ENCODE data around the gene HOXB5. TPM values are rescaled to one million over a fixed set of nuclear protein-coding genes. Genes with fewer than 3 reads are reported as not detected.

Gene HOXB5
- total RNA-seq, 6 experiments from 2014 or later, result not detected

DNA sequence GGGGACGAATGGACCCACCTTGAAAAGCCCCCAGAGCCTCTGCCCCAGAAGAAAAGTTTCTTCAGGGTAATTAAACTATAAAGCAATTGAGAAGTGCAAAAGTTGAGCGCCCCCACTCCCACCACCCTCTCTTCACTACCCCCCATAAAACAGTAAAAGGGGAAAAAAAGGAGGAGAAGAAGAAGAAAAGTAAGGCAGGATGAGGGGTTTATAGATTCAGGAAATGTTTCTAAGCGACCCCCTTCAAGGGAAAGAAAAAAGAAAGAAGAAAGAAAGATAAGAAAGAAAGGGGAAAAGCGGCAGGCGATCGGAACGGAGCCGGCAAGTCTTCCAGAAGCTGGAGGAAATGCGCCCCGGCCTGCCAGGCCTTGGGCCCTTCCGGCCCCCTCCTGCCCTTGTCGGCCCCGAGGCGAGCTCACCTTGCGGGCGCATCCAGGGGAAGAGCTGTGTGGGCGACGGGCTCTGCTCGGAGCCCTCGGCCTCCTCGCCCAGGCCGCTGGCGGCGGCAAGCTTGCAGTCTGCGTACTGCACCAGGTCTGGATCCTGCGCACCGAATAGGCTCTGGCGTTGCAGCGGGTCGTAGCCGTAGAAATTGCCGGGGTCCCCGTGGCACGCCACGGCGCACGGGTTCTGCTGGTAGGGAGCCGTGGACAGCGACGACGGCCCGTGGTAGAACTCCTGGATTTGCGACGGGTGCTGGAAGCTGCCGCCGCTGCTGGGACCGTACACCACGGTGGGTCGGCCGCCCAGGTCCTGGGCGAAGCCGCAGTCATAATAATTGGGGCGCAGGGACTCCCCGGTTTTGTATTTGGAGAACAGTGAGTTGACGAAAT lies 20.5 kb upstream of the HOXB5 start:
- Mint-ChIP-seq H3K27ac (no peak overlapping the region), H3K36me3 (ENCODE audit: low read depth) (no peaks in the 10 kb centered on the region), H3K9me3 (no peaks in the 10 kb centered on the region), H3K4me3 (no peak overlapping the region), H3K27me3 (ENCODE audit: insufficient read depth) (peaks cover 78% of the 10 kb centered on the region), H3K4me1 (ENCODE audit: low read depth) (peaks cover 28% of the 10 kb centered on the region)
- TF ChIP-seq, protein P1, sequence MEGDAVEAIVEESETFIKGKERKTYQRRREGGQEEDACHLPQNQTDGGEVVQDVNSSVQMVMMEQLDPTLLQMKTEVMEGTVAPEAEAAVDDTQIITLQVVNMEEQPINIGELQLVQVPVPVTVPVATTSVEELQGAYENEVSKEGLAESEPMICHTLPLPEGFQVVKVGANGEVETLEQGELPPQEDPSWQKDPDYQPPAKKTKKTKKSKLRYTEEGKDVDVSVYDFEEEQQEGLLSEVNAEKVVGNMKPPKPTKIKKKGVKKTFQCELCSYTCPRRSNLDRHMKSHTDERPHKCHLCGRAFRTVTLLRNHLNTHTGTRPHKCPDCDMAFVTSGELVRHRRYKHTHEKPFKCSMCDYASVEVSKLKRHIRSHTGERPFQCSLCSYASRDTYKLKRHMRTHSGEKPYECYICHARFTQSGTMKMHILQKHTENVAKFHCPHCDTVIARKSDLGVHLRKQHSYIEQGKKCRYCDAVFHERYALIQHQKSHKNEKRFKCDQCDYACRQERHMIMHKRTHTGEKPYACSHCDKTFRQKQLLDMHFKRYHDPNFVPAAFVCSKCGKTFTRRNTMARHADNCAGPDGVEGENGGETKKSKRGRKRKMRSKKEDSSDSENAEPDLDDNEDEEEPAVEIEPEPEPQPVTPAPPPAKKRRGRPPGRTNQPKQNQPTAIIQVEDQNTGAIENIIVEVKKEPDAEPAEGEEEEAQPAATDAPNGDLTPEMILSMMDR (IDR thresholded peaks at IDR 0.05), result no peak
- DNase-seq, result no peak

DNA sequence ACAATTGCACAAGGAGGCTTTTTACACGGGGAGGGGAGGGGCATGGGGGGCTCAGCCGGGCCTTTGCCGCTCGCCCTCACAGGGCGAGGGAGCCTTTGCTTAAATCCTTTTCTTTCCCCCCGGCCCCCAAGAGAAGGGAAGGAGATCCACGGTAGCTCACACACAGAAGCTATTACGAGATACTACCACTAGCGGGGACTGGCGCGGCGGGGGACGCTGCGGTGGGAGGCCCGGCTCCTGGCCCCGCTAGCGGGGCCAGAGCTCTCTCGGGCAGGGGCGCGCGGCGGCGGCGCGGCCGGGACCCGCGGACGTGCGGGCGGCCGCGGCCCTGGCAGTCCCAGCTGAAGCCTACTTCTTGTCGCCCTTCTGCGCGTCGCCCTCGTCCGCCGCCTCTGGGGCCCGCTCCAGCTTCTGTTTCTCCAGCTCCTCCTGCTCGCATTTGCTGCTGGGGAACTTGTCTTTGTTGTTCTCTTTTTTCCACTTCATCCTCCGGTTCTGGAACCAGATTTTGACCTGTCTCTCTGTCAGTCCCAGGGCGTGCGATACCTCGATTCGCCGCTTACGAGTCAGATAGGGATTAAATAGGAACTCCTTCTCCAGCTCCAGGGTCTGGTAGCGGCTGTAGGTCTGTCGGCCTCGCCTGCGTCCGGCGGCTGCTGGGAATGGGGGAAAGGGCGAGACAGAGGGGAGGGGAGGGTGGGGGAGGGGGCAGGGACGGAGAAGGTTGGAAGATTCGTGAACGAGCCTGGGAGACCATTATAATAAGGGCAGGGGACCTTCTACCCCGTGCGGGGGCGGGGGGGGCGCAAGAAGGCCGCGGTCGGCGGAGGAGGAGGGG lies 19.5 kb upstream of the HOXB5 start:
- no peaks in the 10 kb centered on the region for H3K36me3 Mint-ChIP-seq (ENCODE audit: low read depth)

GRCh38 chr17:48612456-48612853 lies 18.9 kb upstream of the HOXB5 start:
- Mint-ChIP-seq H3K4me3 (peak overlapping the region; percentile 20), H3K27me3 (ENCODE audit: insufficient read depth) (peaks cover 79% of the 10 kb centered on the region), H3K36me3 (ENCODE audit: low read depth) (no peaks in the 10 kb centered on the region), H3K9me3 (no peaks in the 10 kb centered on the region), H3K4me1 (ENCODE audit: low read depth) (peaks cover 18% of the 10 kb centered on the region), H3K27ac (no peak overlapping the region)
- DNase-seq, result no peak
- TF ChIP-seq, protein P1 (IDR thresholded peaks at IDR 0.05), result no peak

More for the DNA sequence above, 19.5 kb upstream of the HOXB5 start:
- Mint-ChIP-seq H3K27ac (no peak overlapping the region), H3K27me3 (ENCODE audit: insufficient read depth) (peaks cover 78% of the 10 kb centered on the region), H3K4me1 (ENCODE audit: low read depth) (peaks cover 20% of the 10 kb centered on the region), H3K4me3 (peak overlapping the region; percentile 66), H3K9me3 (no peaks in the 10 kb centered on the region)
- TF ChIP-seq, protein P1 (IDR thresholded peaks at IDR 0.05), result no peak
- no peak for DNase-seq

GRCh38 chr17:48611681-48612455 lies 18.3 kb upstream of the HOXB5 start:
- peak overlapping the region; percentile 20; the same call in 1 of the 2 replicates for H3K4me3 Mint-ChIP-seq
- peaks cover 79% of the 10 kb centered on the region for H3K27me3 Mint-ChIP-seq (ENCODE audit: insufficient read depth)
- H3K36me3 Mint-ChIP-seq (ENCODE audit: low read depth), result no peaks in the 10 kb centered on the region
- H3K27ac Mint-ChIP-seq, result no peak overlapping the region
- TF ChIP-seq, protein P1 (IDR thresholded peaks at IDR 0.05), result no peak
- peaks cover 13% of the 10 kb centered on the region for H3K4me1 Mint-ChIP-seq (ENCODE audit: low read depth)
- H3K9me3 Mint-ChIP-seq, result no peaks in the 10 kb centered on the region
- DNase-seq, result no peak

- Mint-ChIP-seq H3K4me3 (peak overlapping the region; percentile 59; the same call in 1 of the 2 replicates), H3K27ac (no peak overlapping the region), H3K27me3 (ENCODE audit: insufficient read depth) (peaks cover 79% of the 10 kb centered on the region)
These were observed 17.6 kb upstream of the HOXB5 start for GRCh38 chr17:48611213-48611612.

More at GRCh38 chr17:48611213-48611612, 17.6 kb upstream of the HOXB5 start:
- Mint-ChIP-seq H3K4me1 (ENCODE audit: low read depth) (peaks cover 11% of the 10 kb centered on the region), H3K9me3 (no peaks in the 10 kb centered on the region), H3K36me3 (ENCODE audit: low read depth) (no peaks in the 10 kb centered on the region)
- TF ChIP-seq, protein P1 (IDR thresholded peaks at IDR 0.05), result no peak
- no peak for DNase-seq
